H1 (cell line): ENCODE results near the gene SLC24A3.

ENCODE experiments used
- BACH1 ChIP-seq: IDR thresholded peaks from 2 replicates; pipeline ENCODE4 v1.6.1; 2012; ENCODE audit warnings: low read length, improper control_type of control experiment
- CTCF ChIP-seq, 3 experiments: IDR thresholded peaks; 1 replicate in 2 of 3; 2 replicates in 1 of 3; pipeline versions ENCODE4 v1.5.1 to v1.6.1; 2011; ENCODE audit warnings: low read length in 3 of 3, mild to moderate bottlenecking in 3 of 3, inconsistent platforms in 2 of 3, low read depth in 1 of 3, moderate library complexity in 1 of 3; ENCODE audit not compliant: insufficient read depth in 1 of 3; ENCODE audit errors: control extremely low read depth in 1 of 3
- EP300 ChIP-seq, 2 experiments: IDR thresholded peaks; 1 replicate in 1 of 2; 2 replicates in 1 of 2; pipeline ENCODE4 v1.6.1; 2011 to 2012; ENCODE audit warnings: low read depth in 2 of 2, low read length in 2 of 2, mild to moderate bottlenecking in 2 of 2, borderline replicate concordance in 1 of 2, inconsistent platforms in 1 of 2, moderate library complexity in 1 of 2
- EZH2 ChIP-seq: fragments of 200-600 bp; sonication (generic); IDR thresholded peaks from 2 replicates; pipeline ENCODE4 v1.7.1; 2012; ENCODE audit warnings: low read depth, mild to moderate bottlenecking, moderate library complexity, low read length, inconsistent platforms; ENCODE audit not compliant: severe bottlenecking
- HDAC2 ChIP-seq, 2 experiments: fragments of 300-600 bp in 1 of 2; sonication (generic) in 1 of 2; IDR thresholded peaks; 2 replicates each; pipeline ENCODE4 v1.6.1; 2011 to 2012; ENCODE audit warnings: low read depth in 2 of 2, low read length in 2 of 2, mild to moderate bottlenecking in 2 of 2, moderate library complexity in 2 of 2, borderline replicate concordance in 1 of 2, inconsistent platforms in 1 of 2
- JUN ChIP-seq: IDR thresholded peaks from 2 replicates; pipeline ENCODE4 v1.6.1; 2011; ENCODE audit warnings: low read depth, mild to moderate bottlenecking, improper control_type of control experiment, low read length
- JUND ChIP-seq: IDR thresholded peaks from 2 replicates; pipeline ENCODE4 v1.6.1; 2011; ENCODE audit warnings: mild to moderate bottlenecking, improper control_type of control experiment, low read length
- MAFK ChIP-seq: IDR thresholded peaks from 2 replicates; pipeline ENCODE4 v1.6.1; 2012; ENCODE audit warnings: low read depth, mild to moderate bottlenecking, improper control_type of control experiment, low read length
- MAX ChIP-seq: IDR thresholded peaks from 2 replicates; pipeline ENCODE4 v1.6.1; 2012; ENCODE audit warnings: inconsistent platforms
- POLR2A ChIP-seq, 2 experiments: IDR thresholded peaks; 1 replicate in 1 of 2; 2 replicates in 1 of 2; pipeline ENCODE4 v1.6.1; 2011; ENCODE audit warnings: low read depth in 2 of 2, low read length in 2 of 2, mild to moderate bottlenecking in 2 of 2; ENCODE audit errors: control extremely low read depth in 1 of 2
- POLR2AphosphoS5 ChIP-seq: IDR thresholded peaks from 2 replicates; pipeline ENCODE4 v1.6.1; 2011; ENCODE audit warnings: low read depth, low read length
- SIN3A ChIP-seq, 2 experiments: IDR thresholded peaks in 1 of 2; conservative IDR thresholded peaks in 1 of 2; 2 replicates each; pipeline ENCODE4 v1.6.1; 2011 to 2012; ENCODE audit warnings: low read length in 2 of 2, improper control_type of control experiment in 1 of 2, low read depth in 1 of 2, mild to moderate bottlenecking in 1 of 2
- TF ChIP-seq, protein P1 (sequence below): IDR thresholded peaks from 2 replicates; pipeline ENCODE4 v1.6.1; 2012; ENCODE audit warnings: low read length, inconsistent platforms

DNA sequence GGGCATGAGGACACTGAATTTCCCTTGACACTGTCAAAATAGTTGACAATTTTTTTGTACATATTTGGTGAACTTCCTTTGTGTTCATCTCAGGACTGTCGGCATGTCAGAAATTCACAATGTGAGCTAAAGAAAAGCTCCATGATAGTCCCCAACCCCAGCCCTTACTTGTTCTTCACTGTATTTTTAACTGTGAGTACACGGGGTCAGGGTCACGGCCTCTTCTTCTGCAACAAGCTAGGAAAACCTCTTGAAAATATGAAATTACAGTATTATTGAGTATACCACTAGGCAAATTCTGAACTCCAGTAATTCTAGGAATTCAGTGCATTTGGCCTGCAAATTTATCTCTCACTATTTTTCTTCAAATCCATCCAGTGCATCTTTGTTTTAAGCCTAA is 199.4 kb downstream of the SLC24A3 start:
- TF ChIP-seq SIN3A (conservative IDR thresholded peaks at IDR 0.05 in 1 of 2, IDR thresholded peaks at IDR 0.05 in 1 of 2; ENCODE audit: low read depth in 1 of 2, low read length in 2 of 2) (no peak), HDAC2 (IDR thresholded peaks at IDR 0.05; ENCODE audit: borderline replicate concordance in 1 of 2, low read depth in 2 of 2, low read length in 2 of 2) (no peak), MAFK (no peak), POLR2AphosphoS5 (no peak), CTCF (IDR thresholded peaks at IDR 0.05; ENCODE audit: control extremely low read depth in 1 of 3, insufficient read depth in 1 of 3, low read depth in 1 of 3, low read length in 3 of 3) (no peak), POLR2A (IDR thresholded peaks at IDR 0.05; ENCODE audit: control extremely low read depth in 1 of 2, low read depth in 2 of 2, low read length in 2 of 2) (no peak), JUN (no peak), EZH2 (no peak), BACH1 (no peak), EP300 (IDR thresholded peaks at IDR 0.05; ENCODE audit: borderline replicate concordance in 1 of 2, low read depth in 2 of 2, low read length in 2 of 2) (no peak), JUND (no peak), MAX (no peak)
- TF ChIP-seq, protein P1, sequence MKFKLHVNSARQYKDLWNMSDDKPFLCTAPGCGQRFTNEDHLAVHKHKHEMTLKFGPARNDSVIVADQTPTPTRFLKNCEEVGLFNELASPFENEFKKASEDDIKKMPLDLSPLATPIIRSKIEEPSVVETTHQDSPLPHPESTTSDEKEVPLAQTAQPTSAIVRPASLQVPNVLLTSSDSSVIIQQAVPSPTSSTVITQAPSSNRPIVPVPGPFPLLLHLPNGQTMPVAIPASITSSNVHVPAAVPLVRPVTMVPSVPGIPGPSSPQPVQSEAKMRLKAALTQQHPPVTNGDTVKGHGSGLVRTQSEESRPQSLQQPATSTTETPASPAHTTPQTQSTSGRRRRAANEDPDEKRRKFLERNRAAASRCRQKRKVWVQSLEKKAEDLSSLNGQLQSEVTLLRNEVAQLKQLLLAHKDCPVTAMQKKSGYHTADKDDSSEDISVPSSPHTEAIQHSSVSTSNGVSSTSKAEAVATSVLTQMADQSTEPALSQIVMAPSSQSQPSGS: no peak
